Activated naive CD8-positive, alpha-beta T cell (primary cell): ENCODE data around the gene PPP2R5C.

Source experiments
- H3K27ac Mint-ChIP-seq: one replicate; pipeline ENCODE4 v1.8.0; 2021; ENCODE audit warnings: mixed read lengths
- H3K27me3 Mint-ChIP-seq: one replicate; pipeline ENCODE4 v1.8.0; 2021; ENCODE audit warnings: mixed read lengths
- H3K36me3 Mint-ChIP-seq: one replicate; pipeline ENCODE4 v1.8.0; 2021; ENCODE audit warnings: mixed read lengths
- H3K4me1 Mint-ChIP-seq: one replicate; pipeline ENCODE4 v1.8.0; 2021; ENCODE audit warnings: low read depth, mixed read lengths
- H3K4me3 Mint-ChIP-seq: one replicate; pipeline ENCODE4 v1.8.0; 2021; ENCODE audit warnings: mild to moderate bottlenecking, mixed read lengths
- H3K9me3 Mint-ChIP-seq: one replicate; pipeline ENCODE4 v1.8.0; 2021; ENCODE audit warnings: low read depth, mixed read lengths

The PPP2R5C gene

GRCh38 chr14:101808020-101808641, 46.6 kb downstream of the PPP2R5C start:
- H3K36me3 Mint-ChIP-seq: peaks cover 9% of the 10 kb centered on the region
- no peaks in the 10 kb centered on the region for H3K27me3 Mint-ChIP-seq
- H3K4me3 Mint-ChIP-seq: peak overlapping the region; percentile 14
- peak overlapping the region; percentile 35 for H3K27ac Mint-ChIP-seq
- peaks cover 32% of the 10 kb centered on the region for H3K4me1 Mint-ChIP-seq
- no peaks in the 10 kb centered on the region for H3K9me3 Mint-ChIP-seq

- peaks cover 42% of the 10 kb centered on the region for H3K4me1 Mint-ChIP-seq
- peaks cover 12% of the 10 kb centered on the region for H3K36me3 Mint-ChIP-seq
- H3K27me3 Mint-ChIP-seq: no peaks in the 10 kb centered on the region
- H3K4me3 Mint-ChIP-seq: peak overlapping the region; percentile 95
- H3K27ac Mint-ChIP-seq: peak overlapping the region; percentile 98
- no peaks in the 10 kb centered on the region for H3K9me3 Mint-ChIP-seq
These were observed 47.6 kb downstream of the PPP2R5C start for GRCh38 chr14:101808894-101809670.

- no peaks in the 10 kb centered on the region for H3K9me3 Mint-ChIP-seq
- peaks cover 50% of the 10 kb centered on the region for H3K4me1 Mint-ChIP-seq
- no peaks in the 10 kb centered on the region for H3K27me3 Mint-ChIP-seq
- H3K4me3 Mint-ChIP-seq: peak overlapping the region; percentile 95
- H3K27ac Mint-ChIP-seq: peak overlapping the region; percentile 98
- H3K36me3 Mint-ChIP-seq: peaks cover 12% of the 10 kb centered on the region
These were observed 48.4 kb downstream of the PPP2R5C start for GRCh38 chr14:101809671-101810514.

- peaks cover 60% of the 10 kb centered on the region for H3K4me1 Mint-ChIP-seq
- no peaks in the 10 kb centered on the region for H3K27me3 Mint-ChIP-seq
- H3K36me3 Mint-ChIP-seq: peaks cover 15% of the 10 kb centered on the region
- peak overlapping the region; percentile 98 for H3K27ac Mint-ChIP-seq
- H3K9me3 Mint-ChIP-seq: no peaks in the 10 kb centered on the region
- peak overlapping the region; percentile 95 for H3K4me3 Mint-ChIP-seq
These were observed 49.5 kb downstream of the PPP2R5C start for GRCh38 chr14:101810897-101811621.

- Mint-ChIP-seq H3K9me3 (no peaks in the 10 kb centered on the region), H3K27me3 (no peaks in the 10 kb centered on the region), H3K36me3 (peaks cover 15% of the 10 kb centered on the region), H3K4me1 (peaks cover 67% of the 10 kb centered on the region), H3K4me3 (peak overlapping the region; percentile 95), H3K27ac (peak overlapping the region; percentile 98)
These were observed 50.6 kb downstream of the PPP2R5C start for GRCh38 chr14:101812071-101812470.

- Mint-ChIP-seq H3K4me3 (peak overlapping the region; percentile 95), H3K27ac (peak overlapping the region; percentile 98), H3K4me1 (peaks cover 75% of the 10 kb centered on the region), H3K27me3 (no peaks in the 10 kb centered on the region), H3K36me3 (peaks cover 15% of the 10 kb centered on the region), H3K9me3 (no peaks in the 10 kb centered on the region)
These were observed 51.8 kb downstream of the PPP2R5C start for GRCh38 chr14:101813171-101813759.

GRCh38 chr14:101813833-101814232, 52.3 kb downstream of the PPP2R5C start:
- Mint-ChIP-seq H3K4me3 (peak overlapping the region; percentile 95), H3K4me1 (peaks cover 78% of the 10 kb centered on the region), H3K27ac (peak overlapping the region; percentile 98), H3K9me3 (no peaks in the 10 kb centered on the region), H3K36me3 (peaks cover 15% of the 10 kb centered on the region), H3K27me3 (no peaks in the 10 kb centered on the region)

GRCh38 chr14:101814934-101815333, 53.4 kb downstream of the PPP2R5C start:
- no peaks in the 10 kb centered on the region for H3K27me3 Mint-ChIP-seq
- peak overlapping the region; percentile 95 for H3K4me3 Mint-ChIP-seq
- H3K9me3 Mint-ChIP-seq: no peaks in the 10 kb centered on the region
- H3K36me3 Mint-ChIP-seq: peaks cover 17% of the 10 kb centered on the region
- H3K27ac Mint-ChIP-seq: peak overlapping the region; percentile 98
- peaks cover 83% of the 10 kb centered on the region for H3K4me1 Mint-ChIP-seq

GRCh38 chr14:101815994-101816393, 54.5 kb downstream of the PPP2R5C start:
- Mint-ChIP-seq H3K36me3 (peaks cover 16% of the 10 kb centered on the region), H3K4me3 (peak overlapping the region; percentile 95), H3K9me3 (no peaks in the 10 kb centered on the region), H3K27ac (peak overlapping the region; percentile 98), H3K4me1 (peaks cover 86% of the 10 kb centered on the region), H3K27me3 (no peaks in the 10 kb centered on the region)

GRCh38 chr14:101817501-101818001, 56.0 kb downstream of the PPP2R5C start:
- H3K27me3 Mint-ChIP-seq: no peaks in the 10 kb centered on the region
- peak overlapping the region; percentile 97 for H3K27ac Mint-ChIP-seq
- peaks cover 10% of the 10 kb centered on the region for H3K36me3 Mint-ChIP-seq
- H3K4me3 Mint-ChIP-seq: peak overlapping the region; percentile 74
- H3K4me1 Mint-ChIP-seq: peaks cover 88% of the 10 kb centered on the region
- H3K9me3 Mint-ChIP-seq: no peaks in the 10 kb centered on the region

- H3K36me3 Mint-ChIP-seq: peaks cover 10% of the 10 kb centered on the region
- no peaks in the 10 kb centered on the region for H3K27me3 Mint-ChIP-seq
- peaks cover 87% of the 10 kb centered on the region for H3K4me1 Mint-ChIP-seq
- H3K4me3 Mint-ChIP-seq: peak overlapping the region; percentile 74
- peak overlapping the region; percentile 97 for H3K27ac Mint-ChIP-seq
- H3K9me3 Mint-ChIP-seq: no peaks in the 10 kb centered on the region
These were observed 57.9 kb downstream of the PPP2R5C start for GRCh38 chr14:101819251-101819990.

GRCh38 chr14:101820283-101820798, 58.8 kb downstream of the PPP2R5C start:
- no peaks in the 10 kb centered on the region for H3K9me3 Mint-ChIP-seq
- H3K27ac Mint-ChIP-seq: peak overlapping the region; percentile 97
- peaks cover 6% of the 10 kb centered on the region for H3K36me3 Mint-ChIP-seq
- H3K27me3 Mint-ChIP-seq: no peaks in the 10 kb centered on the region
- peaks cover 86% of the 10 kb centered on the region for H3K4me1 Mint-ChIP-seq
- peak overlapping the region; percentile 74 for H3K4me3 Mint-ChIP-seq

GRCh38 chr14:101821528-101821927, 60.0 kb downstream of the PPP2R5C start:
- Mint-ChIP-seq H3K27ac (peak overlapping the region; percentile 99), H3K27me3 (no peaks in the 10 kb centered on the region), H3K36me3 (peaks cover 12% of the 10 kb centered on the region), H3K9me3 (no peaks in the 10 kb centered on the region), H3K4me1 (peaks cover 86% of the 10 kb centered on the region), H3K4me3 (peak overlapping the region; percentile 88)
